GM12865 (cell line): ENCODE results near the gene DPYD.
A peak's percentile ranks its signal among the peaks of the same experiment; 100 is the strongest.
"Not testable (repeated sequence)": the region's sequence is repeated elsewhere in the genome, so short reads cannot be mapped to it uniquely, and the experiment has no call there.

Experiments used
- DNase-seq: peaks from one replicate; pipeline ENCODE4 v3.0.0; 2010; ENCODE audit warnings: low read depth
- H3K4me3 ChIP-seq: 2 replicates; pipeline ENCODE4 v1.5.1; 2011; ENCODE audit warnings: mild to moderate bottlenecking, low read depth, low read length, control low read depth
- CTCF ChIP-seq: IDR thresholded peaks from 2 replicates; pipeline ENCODE4 v1.5.1; 2011; ENCODE audit warnings: low read length, control low read depth, low read depth, inconsistent platforms; ENCODE audit not compliant: insufficient read depth; ENCODE audit errors: missing control alignments

Gene DPYD

GRCh38 chr1:97245682-97246081 lies 675.2 kb downstream of the DPYD start:
- no peak for DNase-seq
- TF ChIP-seq CTCF, result no peak
- no peak overlapping the region for H3K4me3 ChIP-seq

GRCh38 chr1:97245026-97245425 lies 675.8 kb downstream of the DPYD start:
- DNase-seq, result no peak
- no peak overlapping the region for H3K4me3 ChIP-seq
- TF ChIP-seq CTCF, result no peak

DNA sequence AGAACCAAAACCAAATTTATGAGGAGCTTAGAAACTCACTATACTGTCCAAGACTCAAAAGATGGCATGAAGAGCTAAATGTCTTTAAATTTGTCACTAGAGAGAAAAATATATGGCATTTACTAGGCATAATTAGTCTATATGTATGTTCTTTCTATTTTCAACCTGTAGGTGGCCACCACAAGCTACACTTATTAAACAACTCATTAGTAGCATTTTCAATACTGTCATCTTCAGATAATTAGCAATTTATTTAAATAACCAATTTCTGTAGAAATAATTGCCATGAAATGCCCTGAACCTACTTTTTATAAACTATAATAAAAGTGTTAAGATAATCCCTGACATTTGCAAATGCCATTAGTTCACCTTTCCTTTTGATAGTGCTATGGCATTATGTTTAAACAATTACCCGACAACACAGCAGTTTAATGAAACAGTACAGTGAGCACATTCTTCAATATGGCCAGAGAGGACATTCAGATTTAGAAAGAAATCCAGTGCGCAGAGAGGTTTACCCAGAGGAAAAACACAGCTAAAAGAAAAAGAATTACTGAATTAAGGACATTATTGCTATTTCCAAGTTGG lies 676.8 kb downstream of the DPYD start:
- peak; percentile 38 for DNase-seq
- no peak overlapping the region for H3K4me3 ChIP-seq
- TF ChIP-seq CTCF, result peak; percentile 26

DNA sequence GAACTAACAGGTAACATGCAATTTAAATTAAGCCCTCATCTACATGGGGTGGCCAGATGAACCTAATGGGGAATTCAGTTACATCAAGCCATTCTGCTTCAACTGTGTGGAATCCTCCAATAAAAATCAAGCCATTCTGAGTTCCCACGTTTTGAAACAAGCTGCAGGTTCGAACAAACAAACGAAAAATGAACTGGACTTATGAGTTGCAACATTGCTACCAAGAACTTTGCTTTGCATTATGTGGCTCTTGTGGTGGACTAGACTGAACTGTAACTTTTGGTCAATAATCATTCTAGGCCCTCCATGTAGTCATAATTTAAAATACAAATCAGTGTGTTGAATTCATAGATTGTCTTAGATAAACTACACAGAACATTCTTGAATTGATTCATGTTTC lies 682.0 kb downstream of the DPYD start:
- no peak for TF ChIP-seq CTCF
- no peak overlapping the region for H3K4me3 ChIP-seq
- no peak for DNase-seq

DNA sequence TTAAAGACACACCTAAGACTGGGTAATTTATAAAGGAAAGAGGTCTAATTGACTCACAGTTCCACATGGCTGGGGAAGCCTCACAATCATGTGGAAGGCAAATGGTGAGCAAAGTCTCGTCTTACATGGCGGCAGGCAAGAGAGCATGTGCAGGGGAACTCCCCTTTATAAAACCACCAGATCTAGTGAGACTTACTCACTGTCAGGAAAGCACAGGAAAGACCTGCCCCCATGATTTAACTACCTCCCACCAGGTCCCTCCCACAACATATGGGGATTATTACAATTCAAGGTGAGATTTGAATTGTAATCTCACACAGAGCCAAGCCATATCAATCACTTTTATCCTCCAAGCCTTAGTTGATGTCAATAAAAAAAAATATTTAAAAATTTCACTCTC lies 689.5 kb downstream of the DPYD start:
- not testable (repeated sequence) for DNase-seq

DNA sequence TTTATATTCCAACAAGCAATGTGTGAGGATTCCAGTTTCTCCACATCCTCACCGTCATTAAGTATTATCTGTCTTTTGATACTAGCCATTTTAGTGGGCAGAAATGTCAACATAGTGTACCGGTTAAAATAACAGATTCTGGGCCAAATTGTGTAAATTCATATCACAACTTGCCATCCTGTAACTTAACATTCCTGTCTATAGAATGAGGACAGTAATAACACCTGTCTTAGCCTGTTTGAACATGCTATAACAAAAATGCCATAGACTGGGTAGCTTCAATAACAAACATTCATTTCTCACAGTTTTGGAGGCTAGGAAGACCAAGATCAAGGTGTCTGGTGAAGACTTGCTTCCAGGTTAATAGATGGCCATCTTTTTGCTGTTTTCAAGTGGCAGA lies 708.2 kb downstream of the DPYD start:
- no peak for DNase-seq

More for the DNA sequence above, 689.5 kb downstream of the DPYD start:
- H3K4me3 ChIP-seq, result not testable (repeated sequence)

DNA sequence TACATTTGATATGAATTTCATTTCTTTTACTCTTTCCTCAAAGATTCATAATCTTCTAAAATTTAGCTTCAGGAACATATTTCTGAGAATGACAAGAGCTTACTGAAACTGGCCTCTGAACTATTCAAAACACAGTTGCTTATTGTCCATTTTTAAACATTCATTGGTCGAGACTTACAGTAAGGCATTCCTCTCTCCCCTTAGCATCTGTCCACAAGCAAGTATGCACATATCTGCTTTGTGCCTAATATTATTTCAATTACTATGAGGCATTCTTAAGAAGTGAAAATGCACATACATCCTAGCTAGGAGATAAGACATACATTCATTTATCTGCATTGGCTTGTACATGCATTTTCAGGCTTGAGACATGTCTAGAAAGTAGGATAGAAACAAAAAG lies 710.5 kb downstream of the DPYD start:
- no peak for TF ChIP-seq CTCF
- DNase-seq, result no peak
- H3K4me3 ChIP-seq, result no peak overlapping the region

More for the DNA sequence above, 708.2 kb downstream of the DPYD start:
- no peak overlapping the region for H3K4me3 ChIP-seq
- no peak for TF ChIP-seq CTCF
